Medulla oblongata (tissue), 1 donor: ENCODE results near the gene INPP5A.
"Not testable (repeated sequence)": the region's sequence is repeated elsewhere in the genome, so short reads cannot be mapped to it uniquely, and the experiment has no call there.

Experiments
- DNase-seq: peaks from one replicate; pipeline ENCODE4 v3.0.0-alpha.2; 2015; ENCODE audit errors: extremely low spot score

Gene INPP5A, protein sequence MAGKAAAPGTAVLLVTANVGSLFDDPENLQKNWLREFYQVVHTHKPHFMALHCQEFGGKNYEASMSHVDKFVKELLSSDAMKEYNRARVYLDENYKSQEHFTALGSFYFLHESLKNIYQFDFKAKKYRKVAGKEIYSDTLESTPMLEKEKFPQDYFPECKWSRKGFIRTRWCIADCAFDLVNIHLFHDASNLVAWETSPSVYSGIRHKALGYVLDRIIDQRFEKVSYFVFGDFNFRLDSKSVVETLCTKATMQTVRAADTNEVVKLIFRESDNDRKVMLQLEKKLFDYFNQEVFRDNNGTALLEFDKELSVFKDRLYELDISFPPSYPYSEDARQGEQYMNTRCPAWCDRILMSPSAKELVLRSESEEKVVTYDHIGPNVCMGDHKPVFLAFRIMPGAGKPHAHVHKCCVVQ

GRCh38 chr10:132537684-132538001 lies at the start of gene INPP5A:
TSS of gene INPP5A (plus strand) at chr10:132537787. CDS start at chr10:132538097, 310 bp downstream.
- no peak for DNase-seq

GRCh38 chr10:132488231-132488821 lies 49.3 kb upstream of the INPP5A start:
- DNase-seq, result no peak

GRCh38 chr10:132489053-132489703 lies 48.4 kb upstream of the INPP5A start:
- no peak for DNase-seq

DNA sequence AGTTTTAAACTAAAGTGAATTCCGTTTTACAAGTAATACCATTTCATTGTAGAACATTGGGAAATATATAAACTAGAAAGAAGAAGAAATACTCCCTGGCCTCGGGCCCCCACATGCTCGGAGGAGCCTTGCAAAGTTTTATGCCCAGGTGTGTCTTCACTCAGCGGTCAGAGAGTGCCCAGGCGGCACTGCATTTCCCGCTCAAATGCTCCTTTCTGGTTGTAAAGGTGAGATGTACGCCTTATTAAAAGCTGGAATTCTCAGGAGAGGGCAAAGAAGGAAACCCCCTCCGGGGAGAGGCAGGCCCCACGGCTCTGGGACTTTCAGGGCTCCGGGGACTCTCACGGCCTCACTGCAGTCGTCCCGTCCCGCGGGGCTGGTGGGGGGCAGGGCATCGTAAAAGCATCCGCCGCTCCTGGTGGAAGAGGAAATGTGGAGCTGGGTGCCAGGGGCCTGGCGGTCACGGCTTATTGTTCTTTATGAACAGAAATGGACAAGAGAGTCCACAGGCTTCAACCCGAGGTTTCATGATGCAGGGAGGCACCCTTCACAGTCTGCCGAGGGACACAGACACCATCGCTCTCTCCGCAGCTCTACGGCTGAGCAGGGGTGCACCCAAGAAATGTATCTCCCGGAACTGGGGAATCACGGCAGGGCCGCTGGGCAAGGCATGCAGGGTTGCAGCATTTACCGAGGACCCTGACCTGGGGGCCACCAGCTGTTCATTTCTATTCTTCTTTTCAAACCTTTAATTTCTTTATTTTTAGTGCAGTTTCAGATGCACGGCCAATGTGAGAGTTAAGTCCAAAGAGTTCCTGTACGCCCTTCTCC lies 47.7 kb upstream of the INPP5A start:
- DNase-seq, result no peak

DNA sequence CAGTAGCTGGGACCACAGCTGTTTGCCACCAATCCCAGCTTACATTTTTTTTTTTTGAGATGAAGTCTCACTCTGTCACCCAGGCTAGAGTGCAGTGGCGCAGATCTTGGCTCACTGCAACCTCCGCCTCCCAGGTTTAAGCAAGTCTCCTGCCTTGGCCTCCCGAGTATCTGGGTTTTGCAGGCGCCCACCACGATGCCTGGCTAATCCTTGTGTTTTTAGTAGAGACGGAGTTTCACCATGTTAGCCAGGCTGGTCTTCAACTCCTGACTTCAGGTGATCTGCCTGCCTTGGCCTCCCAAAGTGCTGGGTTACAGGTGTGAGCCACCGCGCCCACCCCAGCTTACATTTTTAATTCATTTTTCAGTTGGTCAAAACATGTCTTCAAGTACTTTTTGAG lies 46.1 kb upstream of the INPP5A start:
- not testable (repeated sequence) for DNase-seq

GRCh38 chr10:132492323-132493025 lies 45.1 kb upstream of the INPP5A start:
- DNase-seq, result peak; percentile 56

- DNase-seq, result no peak
Observed at GRCh38 chr10:132493246-132493755, 44.3 kb upstream of the INPP5A start.

DNA sequence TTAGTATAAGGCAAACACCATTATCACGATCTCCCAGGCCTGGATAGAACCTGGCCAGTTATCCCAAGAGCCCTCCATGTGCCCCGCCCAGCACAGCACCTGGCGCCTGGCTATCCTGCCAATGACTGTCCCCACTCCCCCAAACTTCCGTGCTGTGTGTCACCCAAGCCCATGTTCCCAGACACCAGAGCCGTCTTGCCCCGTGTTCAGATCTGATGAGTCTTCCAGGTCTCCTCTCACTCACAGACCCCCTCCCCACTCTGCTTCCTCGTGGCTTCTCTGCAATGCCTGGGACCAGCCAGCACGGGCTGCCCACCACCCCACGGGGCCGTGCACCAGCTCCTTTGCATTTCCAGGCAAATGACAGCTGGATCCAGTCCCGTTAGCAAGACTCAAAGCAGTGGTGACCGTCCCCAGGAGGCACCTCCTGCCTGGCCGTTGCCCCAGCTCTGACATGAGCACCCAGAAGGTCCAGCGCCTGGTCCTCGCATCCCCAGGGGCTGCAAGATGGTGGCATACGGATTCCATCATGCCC lies 43.8 kb upstream of the INPP5A start:
- DNase-seq, result no peak

DNA sequence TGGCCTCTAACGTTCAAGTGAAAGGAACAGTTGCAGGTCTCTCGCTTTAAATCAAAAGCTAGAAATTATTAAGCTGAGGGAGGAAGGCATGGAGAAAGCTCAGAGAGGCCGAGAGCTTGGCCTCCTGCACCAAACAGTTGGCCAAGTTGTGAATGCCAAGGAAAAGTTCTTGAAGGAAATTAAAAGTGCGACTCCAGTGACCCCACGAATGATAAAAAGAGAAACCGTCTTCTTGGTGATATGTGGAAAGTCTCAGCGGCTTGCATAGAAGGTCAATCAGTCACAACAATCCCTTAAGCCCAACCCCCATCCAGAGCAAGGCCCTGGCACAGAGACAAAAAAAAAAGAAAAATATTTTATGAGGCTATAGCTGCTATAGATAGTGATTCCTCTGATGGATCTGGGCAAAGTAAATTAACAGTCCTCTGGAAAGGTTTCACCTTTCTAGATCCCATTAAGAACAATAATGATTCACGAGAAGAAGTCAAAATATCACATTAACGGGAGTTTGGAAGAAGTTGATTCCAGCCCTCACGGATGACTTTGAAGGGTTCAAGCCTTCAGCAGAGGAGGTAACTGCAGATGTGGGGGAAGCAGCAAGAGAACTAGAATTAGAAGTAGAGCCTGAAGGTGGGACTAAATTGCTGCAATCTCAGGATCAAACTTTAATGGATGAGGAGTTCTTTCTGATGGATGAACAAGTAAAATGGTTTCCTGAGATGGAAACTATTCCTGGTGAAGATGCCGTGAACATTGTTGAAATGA lies 42.5 kb upstream of the INPP5A start:
- no peak for DNase-seq

DNA sequence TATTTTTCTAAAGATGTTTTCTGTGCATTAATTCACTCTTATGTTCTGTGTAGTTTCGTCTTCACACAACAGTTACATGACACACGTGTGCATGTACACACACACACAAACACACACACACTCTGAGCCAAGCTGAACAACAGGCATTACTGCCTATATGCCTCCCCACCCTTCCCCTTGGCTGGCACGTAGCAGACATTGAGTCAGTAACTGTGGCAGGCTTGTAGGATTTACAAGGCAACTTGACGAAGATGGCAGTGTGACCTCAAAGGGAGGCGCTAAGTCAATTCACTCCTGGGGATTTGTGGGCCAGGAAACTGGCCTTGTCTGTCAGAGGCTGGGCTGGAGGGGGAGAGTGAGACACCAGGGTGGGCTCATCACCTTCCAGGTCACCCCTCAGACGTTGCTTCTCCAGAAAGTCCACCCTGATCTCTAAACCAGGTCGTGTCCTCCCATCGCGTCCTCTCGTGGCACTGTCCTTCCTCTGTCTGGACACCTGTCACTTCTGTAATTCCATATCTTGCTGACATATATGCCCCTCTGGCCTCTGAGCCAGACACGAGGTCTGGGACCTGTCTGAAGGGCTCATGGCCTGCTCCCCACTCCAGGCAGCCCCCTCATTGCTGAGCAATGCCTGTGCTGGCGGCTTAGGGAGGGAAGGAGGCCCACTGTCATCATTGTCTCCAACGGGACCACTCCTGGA lies 41.1 kb upstream of the INPP5A start:
- no peak for DNase-seq

- peak; percentile 21 for DNase-seq
Observed at GRCh38 chr10:132497063-132497680, 40.4 kb upstream of the INPP5A start.

DNA sequence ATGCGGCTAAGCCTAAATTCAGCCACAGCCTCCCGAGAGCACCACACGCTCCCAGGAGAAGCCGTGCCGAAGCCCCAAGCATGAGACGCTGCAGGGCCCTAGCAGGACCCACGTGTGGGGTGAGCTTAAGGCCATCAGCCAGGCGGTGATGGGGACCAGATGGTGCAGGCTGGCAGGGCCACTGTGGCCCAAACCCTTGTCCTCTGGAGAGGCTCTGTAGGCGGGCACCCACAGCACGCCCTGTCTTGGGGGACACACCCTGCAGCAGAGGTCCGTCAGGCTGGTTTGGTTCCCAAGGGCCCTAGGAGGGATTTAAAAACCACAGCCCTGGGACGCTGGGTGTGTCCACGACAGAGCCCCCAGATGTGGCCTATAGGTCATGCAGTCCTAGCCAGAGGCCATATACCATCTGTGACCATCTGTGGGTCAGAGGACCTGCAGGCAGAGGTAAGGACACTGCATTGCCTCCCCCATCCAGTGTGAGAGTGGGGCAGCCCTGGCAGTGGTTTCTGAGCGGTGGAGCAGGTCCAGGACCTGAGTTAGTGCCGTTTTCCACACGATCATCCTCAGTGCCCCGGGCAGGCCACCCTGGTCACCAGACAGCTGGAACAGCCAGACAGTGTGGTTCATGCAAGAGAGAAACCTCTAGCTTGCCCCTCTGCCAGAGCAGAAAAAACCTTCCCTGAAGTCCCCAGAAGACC lies 39.6 kb upstream of the INPP5A start:
- no peak for DNase-seq

- DNase-seq, result no peak
Observed at GRCh38 chr10:132498562-132499366, 38.8 kb upstream of the INPP5A start.

- DNase-seq, result no peak
Observed at GRCh38 chr10:132499367-132499685, 38.3 kb upstream of the INPP5A start.

- DNase-seq, result no peak
Observed at GRCh38 chr10:132500781-132501415, 36.7 kb upstream of the INPP5A start.

- DNase-seq, result no peak
Observed at GRCh38 chr10:132502544-132503300, 34.9 kb upstream of the INPP5A start.
